Measurements from ENCODE around the gene ST3GAL3.

ST3GAL3 gene

DNA sequence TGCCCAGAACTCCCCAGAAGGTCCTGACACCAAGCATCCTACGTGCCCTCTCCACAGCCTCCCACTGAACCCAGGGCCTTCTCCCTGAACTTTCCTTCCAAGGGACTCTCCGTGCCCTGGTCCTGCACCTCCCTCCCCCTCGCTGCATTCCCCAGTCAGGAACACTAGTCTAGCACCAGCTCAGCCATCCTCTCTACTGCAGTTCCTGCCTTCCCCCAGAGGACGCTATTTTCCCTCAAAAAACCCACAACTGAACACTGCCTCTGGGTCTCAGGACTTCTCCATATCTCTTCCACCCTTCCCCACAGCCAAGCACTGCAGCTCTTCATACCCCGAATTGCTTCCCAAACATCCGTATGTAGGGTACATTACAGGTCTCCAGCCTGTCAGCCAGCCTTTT lies 213.7 kb downstream of the ST3GAL3 start:
- no peak overlapping the region for H3K27ac ChIP-seq

DNA sequence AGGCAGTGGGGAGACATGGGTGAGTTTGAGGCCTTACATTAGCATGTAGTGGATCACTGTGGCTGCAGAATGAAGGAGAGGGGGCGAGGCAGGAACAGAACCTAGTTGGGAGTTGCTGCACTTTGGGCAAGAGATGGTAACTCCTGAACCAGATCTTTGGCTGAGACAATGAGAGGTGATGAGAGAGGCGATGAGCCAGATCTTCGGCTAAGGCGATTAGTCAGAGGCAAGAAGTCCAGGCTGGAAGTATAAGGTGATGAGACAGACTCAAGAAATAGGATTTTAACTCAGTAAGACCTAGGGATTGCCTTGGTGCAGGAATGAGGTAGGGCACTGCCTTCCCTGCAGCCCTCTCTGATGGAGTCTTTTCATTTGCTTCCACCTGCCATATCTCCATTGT lies 217.2 kb downstream of the ST3GAL3 start:
- H3K27ac ChIP-seq = no peak overlapping the region
- TF ChIP-seq, protein P1, sequence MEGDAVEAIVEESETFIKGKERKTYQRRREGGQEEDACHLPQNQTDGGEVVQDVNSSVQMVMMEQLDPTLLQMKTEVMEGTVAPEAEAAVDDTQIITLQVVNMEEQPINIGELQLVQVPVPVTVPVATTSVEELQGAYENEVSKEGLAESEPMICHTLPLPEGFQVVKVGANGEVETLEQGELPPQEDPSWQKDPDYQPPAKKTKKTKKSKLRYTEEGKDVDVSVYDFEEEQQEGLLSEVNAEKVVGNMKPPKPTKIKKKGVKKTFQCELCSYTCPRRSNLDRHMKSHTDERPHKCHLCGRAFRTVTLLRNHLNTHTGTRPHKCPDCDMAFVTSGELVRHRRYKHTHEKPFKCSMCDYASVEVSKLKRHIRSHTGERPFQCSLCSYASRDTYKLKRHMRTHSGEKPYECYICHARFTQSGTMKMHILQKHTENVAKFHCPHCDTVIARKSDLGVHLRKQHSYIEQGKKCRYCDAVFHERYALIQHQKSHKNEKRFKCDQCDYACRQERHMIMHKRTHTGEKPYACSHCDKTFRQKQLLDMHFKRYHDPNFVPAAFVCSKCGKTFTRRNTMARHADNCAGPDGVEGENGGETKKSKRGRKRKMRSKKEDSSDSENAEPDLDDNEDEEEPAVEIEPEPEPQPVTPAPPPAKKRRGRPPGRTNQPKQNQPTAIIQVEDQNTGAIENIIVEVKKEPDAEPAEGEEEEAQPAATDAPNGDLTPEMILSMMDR (conservative IDR thresholded peaks at IDR 0.05) = no peak
- TF ChIP-seq ZFX (IDR thresholded peaks at IDR 0.05) = no peak

More for the DNA sequence above, 213.7 kb downstream of the ST3GAL3 start:
- no peak for TF ChIP-seq ZFX (IDR thresholded peaks at IDR 0.05)
- TF ChIP-seq, protein P1 (conservative IDR thresholded peaks at IDR 0.05) = no peak

DNA sequence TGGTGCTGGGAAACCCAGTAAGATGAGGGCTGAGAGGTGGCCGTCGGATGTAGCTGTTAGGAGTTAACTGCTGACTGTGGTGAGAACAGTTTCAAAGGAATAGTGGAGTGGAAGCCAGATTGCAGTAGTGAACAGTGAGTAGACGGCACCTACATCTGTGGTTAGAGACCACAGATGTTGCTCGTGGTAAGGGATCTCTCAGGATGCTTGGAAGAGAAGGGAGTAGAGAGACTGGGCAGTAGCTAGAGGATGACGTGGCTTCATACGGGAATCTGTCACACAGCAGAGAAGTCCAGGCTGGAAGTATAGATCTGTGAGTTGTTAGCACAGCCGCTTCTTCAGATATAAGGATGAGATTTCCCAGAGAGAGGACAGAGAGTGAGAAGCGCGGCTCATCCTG lies 218.5 kb downstream of the ST3GAL3 start:
- no peak for TF ChIP-seq ZFX (IDR thresholded peaks at IDR 0.05)
- TF ChIP-seq, protein P1 (conservative IDR thresholded peaks at IDR 0.05) = no peak
- H3K27ac ChIP-seq = no peak overlapping the region

DNA sequence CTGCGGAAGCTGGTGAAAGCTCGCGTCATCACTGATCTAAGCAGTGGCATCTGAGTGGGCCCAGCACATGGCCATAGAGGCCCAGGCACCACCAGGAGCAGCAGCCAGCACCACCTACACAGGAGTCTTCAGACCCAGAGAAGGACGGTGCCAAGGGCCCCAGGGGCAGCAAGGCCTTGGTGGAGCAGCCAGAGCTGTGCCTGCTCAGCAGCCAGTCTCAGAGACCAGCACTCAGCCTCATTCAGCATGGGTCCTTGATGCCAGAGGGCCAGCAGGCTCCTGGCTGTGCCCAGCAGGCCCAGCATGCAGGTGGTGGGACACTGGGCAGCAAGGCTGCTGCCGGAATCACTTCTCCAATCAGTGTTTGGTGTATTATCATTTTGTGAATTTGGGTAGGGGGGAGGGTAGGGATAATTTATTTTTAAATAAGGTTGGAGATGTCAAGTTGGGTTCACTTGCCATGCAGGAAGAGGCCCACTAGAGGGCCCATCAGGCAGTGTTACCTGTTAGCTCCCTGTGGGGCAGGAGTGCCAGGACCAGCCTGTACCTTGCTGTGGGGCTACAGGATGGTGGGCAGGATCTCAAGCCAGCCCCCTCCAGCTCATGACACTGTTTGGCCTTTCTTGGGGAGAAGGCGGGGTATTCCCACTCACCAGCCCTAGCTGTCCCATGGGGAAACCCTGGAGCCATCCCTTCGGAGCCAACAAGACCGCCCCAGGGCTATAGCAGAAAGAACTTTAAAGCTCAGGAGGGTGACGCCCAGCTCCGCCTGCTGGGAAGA lies 223.0 kb downstream of the ST3GAL3 start:
- no peak for TF ChIP-seq ZFX (IDR thresholded peaks at IDR 0.05)
- TF ChIP-seq, protein P1 (conservative IDR thresholded peaks at IDR 0.05) = peak; percentile 77
- H3K27ac ChIP-seq = no peak overlapping the region

DNA sequence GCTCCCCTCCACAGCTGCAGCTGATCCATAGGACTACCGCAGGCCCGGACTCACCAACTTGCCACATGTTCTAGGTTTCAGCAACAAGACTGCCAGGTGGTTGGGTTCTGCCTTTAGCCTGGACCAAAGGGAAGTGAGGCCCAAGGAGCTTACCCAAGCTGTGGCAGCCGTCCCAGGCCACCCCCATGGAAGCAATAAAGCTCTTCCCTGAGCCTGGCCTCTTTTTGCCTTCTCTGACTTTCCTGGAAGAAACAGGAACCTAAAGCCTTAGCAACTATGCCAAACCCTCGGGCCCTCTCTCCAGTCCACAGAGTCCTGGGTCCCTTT lies 223.6 kb downstream of the ST3GAL3 start:
- no peak overlapping the region for H3K27ac ChIP-seq
- TF ChIP-seq, protein P1 (conservative IDR thresholded peaks at IDR 0.05) = no peak
- no peak for TF ChIP-seq ZFX (IDR thresholded peaks at IDR 0.05)

DNA sequence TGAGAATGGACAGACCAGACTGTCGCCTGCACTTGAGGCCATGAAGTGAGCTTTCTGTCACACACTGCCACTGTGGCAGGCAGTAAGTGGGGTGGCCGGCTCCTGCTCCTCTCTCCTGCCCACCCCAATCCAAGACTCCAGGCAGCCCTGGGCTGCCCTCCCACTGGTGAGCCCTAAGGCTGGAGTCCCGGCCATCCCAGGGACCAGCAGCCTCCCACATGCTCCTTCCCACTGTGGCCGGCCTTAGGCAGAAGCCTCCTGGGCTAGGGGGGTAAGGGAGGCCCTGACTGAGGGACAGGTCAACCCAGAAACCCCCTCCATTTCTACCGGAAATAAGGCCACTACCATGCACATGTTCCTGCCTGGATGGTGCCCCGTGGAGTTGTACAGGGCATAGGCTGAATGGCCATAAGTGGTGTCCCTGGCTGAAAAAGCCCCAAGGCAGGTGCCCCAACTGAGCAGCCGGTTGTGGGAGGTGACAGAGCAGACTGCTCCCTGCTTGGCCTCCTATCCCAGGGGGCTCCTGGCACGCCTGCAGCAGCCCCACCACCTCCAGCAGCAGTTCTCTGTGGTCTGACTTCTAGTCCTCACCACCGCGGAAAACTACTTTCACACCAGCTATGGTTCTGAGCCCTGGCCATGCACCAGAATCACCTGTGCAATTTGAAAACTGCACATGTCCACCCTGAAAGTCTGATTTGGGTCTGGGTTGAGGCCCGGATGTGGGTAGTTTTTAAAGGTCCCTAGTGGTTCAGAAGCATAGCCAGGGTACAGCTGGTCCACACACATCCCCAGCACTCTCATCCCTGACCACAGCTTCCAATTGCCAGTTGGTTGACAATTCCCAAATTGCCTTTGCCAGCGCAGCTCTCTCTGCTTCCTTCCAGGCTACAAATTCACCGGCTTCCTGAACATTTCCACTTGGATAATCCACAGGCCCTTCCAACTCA lies 224.7 kb downstream of the ST3GAL3 start:
- no peak for TF ChIP-seq ZFX (IDR thresholded peaks at IDR 0.05)
- TF ChIP-seq, protein P1 (conservative IDR thresholded peaks at IDR 0.05) = no peak
- H3K27ac ChIP-seq = no peak overlapping the region

All from C4-2B (cell line).